Fibroblast of pulmonary artery (primary cell): Measurements from ENCODE around the gene FHIT.

Experiments
- DNase-seq: peaks from one replicate; pipeline ENCODE4 v3.0.0-alpha.2; 2010; ENCODE audit warnings: low read depth
- H3K4me3 ChIP-seq: replicated peaks from 2 replicates; pipeline ENCODE4 v1.5.1; 2011; ENCODE audit warnings: low read depth, mild to moderate bottlenecking, control low read depth, low read length, moderate library complexity
- TF ChIP-seq, protein P1 (sequence below): IDR thresholded peaks from 2 replicates; pipeline ENCODE4 v1.5.1; 2011; ENCODE audit warnings: mild to moderate bottlenecking, control low read depth, low read length, inconsistent platforms; ENCODE audit errors: missing control alignments

FHIT gene

GRCh38 chr3:61061092-61061723 is 190.0 kb downstream of the FHIT start:
- TF ChIP-seq, protein P1, sequence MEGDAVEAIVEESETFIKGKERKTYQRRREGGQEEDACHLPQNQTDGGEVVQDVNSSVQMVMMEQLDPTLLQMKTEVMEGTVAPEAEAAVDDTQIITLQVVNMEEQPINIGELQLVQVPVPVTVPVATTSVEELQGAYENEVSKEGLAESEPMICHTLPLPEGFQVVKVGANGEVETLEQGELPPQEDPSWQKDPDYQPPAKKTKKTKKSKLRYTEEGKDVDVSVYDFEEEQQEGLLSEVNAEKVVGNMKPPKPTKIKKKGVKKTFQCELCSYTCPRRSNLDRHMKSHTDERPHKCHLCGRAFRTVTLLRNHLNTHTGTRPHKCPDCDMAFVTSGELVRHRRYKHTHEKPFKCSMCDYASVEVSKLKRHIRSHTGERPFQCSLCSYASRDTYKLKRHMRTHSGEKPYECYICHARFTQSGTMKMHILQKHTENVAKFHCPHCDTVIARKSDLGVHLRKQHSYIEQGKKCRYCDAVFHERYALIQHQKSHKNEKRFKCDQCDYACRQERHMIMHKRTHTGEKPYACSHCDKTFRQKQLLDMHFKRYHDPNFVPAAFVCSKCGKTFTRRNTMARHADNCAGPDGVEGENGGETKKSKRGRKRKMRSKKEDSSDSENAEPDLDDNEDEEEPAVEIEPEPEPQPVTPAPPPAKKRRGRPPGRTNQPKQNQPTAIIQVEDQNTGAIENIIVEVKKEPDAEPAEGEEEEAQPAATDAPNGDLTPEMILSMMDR: no peak
- DNase-seq: no peak
- H3K4me3 ChIP-seq: no peak overlapping the region

- H3K4me3 ChIP-seq: no peak overlapping the region
- no peak for DNase-seq
- TF ChIP-seq, protein P1: no peak
Observed at GRCh38 chr3:61060411-61060861, 190.8 kb downstream of the FHIT start.

DNA sequence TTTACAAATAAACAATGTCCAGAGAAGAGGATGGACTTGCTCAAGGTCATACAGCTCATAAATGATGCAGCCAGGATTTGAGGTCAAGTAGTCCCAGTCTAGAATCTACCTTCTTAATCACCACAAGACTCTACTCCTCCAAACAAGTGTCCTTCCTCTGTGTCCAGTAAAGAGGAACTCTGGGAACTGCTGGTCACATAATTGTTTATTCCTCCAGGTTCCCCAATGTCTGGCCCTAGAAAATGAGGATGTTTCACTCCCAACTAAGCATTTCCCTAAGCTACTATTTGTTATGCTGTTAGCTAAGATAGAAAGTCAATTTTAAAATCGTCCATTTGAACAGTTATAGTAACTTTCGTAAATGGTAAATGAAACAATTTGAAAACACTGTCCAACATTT is 192.4 kb downstream of the FHIT start:
- DNase-seq: no peak
- H3K4me3 ChIP-seq: no peak overlapping the region
- TF ChIP-seq, protein P1: no peak

- TF ChIP-seq, protein P1: no peak
- no peak overlapping the region for H3K4me3 ChIP-seq
- DNase-seq: no peak
Observed at GRCh38 chr3:61057464-61057863, 193.8 kb downstream of the FHIT start.

- TF ChIP-seq, protein P1: no peak
- H3K4me3 ChIP-seq: no peak overlapping the region
- no peak for DNase-seq
Observed at GRCh38 chr3:61055447-61055846, 195.8 kb downstream of the FHIT start.

DNA sequence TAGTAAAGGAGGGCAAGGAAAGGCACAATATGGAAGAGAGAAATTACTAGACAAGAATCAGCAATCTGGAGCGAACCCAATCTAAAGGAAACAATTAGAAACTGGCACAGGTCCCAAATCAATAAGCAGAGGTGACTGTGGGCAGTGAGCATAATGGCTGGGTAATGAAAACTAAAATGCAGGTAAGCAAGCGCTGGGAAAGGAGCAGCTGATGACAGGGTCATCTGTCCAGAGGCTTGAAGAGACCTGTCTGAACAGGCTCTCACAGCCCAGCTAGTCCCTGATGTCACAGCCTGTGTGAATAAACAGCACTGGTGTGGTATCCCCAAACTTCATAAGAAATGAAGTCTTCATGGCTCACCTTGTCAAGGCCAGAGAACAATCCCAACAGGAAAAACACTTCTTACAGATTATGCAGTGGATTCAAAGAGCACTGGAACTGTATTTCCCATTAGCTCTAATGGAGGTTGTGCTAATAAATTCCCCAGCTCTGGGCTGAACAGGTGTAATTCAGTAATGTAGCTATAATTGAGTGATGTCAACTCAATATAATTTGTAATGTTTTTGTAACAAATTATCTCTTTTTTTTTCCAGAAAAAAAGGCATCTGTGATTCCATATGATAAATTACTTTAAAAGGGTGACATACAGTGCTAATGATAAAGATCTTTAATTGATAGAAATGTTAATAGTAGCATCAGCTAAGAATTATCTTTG is 197.3 kb downstream of the FHIT start:
- DNase-seq: no peak
- no peak overlapping the region for H3K4me3 ChIP-seq
- TF ChIP-seq, protein P1: no peak
